Left ventricle myocardium inferior (tissue), 1 donor: ENCODE data around the gene ARHGAP5. TPM values are rescaled to one million over a fixed set of nuclear protein-coding genes. Genes with fewer than 3 reads are reported as not detected.

ENCODE experiments used
- DNase-seq: peaks from one replicate; pipeline ENCODE4 v3.0.0-alpha.2; 2020
- H3K27ac ChIP-seq: fragments of 200-600 bp; replicated peaks from 2 replicates; pipeline ENCODE4 v1.8.0; 2021
- H3K27me3 ChIP-seq: fragments of 200-600 bp; 2 replicates; pipeline ENCODE4 v1.8.0; 2021; ENCODE audit warnings: low read depth
- H3K36me3 ChIP-seq: fragments of 200-600 bp; 2 replicates; pipeline ENCODE4 v1.8.0; 2021
- H3K4me1 ChIP-seq: fragments of 200-600 bp; 2 replicates; pipeline ENCODE4 v1.8.0; 2021
- H3K4me3 ChIP-seq: fragments of 200-600 bp; 2 replicates; pipeline ENCODE4 v1.8.0; 2021; ENCODE audit warnings: mild to moderate bottlenecking, moderate library complexity
- H3K9me3 ChIP-seq: fragments of 200-600 bp; replicated peaks from 2 replicates; pipeline ENCODE4 v1.8.0; 2021
- CTCF ChIP-seq: fragments of 200-600 bp; IDR thresholded peaks from 2 replicates; pipeline ENCODE4 v1.8.0; 2021; ENCODE audit warnings: antibody characterized with exemption, mild to moderate bottlenecking, borderline replicate concordance
- intact Hi-C: fragments of 100-400 bp; cut with micrococcal nuclease; formaldehyde crosslinking; loops from one replicate; pipeline ENCODE4 v1.11.0; 2022
- total RNA-seq: library from RNA; stranded (reverse); fragmentation: NEBNext Ultra II Directional; extraction: Animal tissue kit (Norgen Biotek cat#: 25700); gene quantifications from one replicate; pipeline ENCODE4 v1.2.1, GENCODE V29; 2021
- donor health status: DM: no; HTN: yes; CAD: no; lungs with severe emphysema.

Gene ARHGAP5
- total RNA-seq, 1 donor from 2014 or later: 238 TPM

- no peaks in the 10 kb centered on the region for H3K27me3 ChIP-seq
- no peaks in the 10 kb centered on the region for H3K36me3 ChIP-seq
- no peaks in the 10 kb centered on the region for H3K4me1 ChIP-seq
- intact Hi-C loops: no loop called here
- no peak for TF ChIP-seq CTCF
- no peak overlapping the region for H3K4me3 ChIP-seq
- no peaks in the 10 kb centered on the region for H3K9me3 ChIP-seq
- no peak for DNase-seq
- no peak overlapping the region for H3K27ac ChIP-seq
These were observed 90.8 kb downstream of the ARHGAP5 start for GRCh38 chr14:32167907-32168306.

GRCh38 chr14:32169191-32169590 is 92.1 kb downstream of the ARHGAP5 start:
- TF ChIP-seq CTCF: no peak
- intact Hi-C loops: no loop called here
- Histone ChIP-seq H3K27me3 (no peaks in the 10 kb centered on the region), H3K27ac (no peak overlapping the region), H3K36me3 (no peaks in the 10 kb centered on the region), H3K9me3 (no peaks in the 10 kb centered on the region), H3K4me3 (no peak overlapping the region), H3K4me1 (no peaks in the 10 kb centered on the region)
- no peak for DNase-seq

- intact Hi-C loops: no loop called here
- TF ChIP-seq CTCF: no peak
These were observed 94.4 kb downstream of the ARHGAP5 start for GRCh38 chr14:32171469-32171868.

GRCh38 chr14:32183151-32184058 is 106.3 kb downstream of the ARHGAP5 start:
- Histone ChIP-seq H3K36me3 (no peaks in the 10 kb centered on the region), H3K4me1 (peaks cover 5% of the 10 kb centered on the region), H3K27me3 (no peaks in the 10 kb centered on the region), H3K9me3 (peaks cover 37% of the 10 kb centered on the region), H3K4me3 (no peak overlapping the region), H3K27ac (no peak overlapping the region)
- no peak for DNase-seq
- intact Hi-C loops: no loop called here
- TF ChIP-seq CTCF: no peak

More at GRCh38 chr14:32171469-32171868, 94.4 kb downstream of the ARHGAP5 start:
- no peak for DNase-seq
- Histone ChIP-seq H3K27ac (no peak overlapping the region), H3K4me3 (no peak overlapping the region), H3K27me3 (no peaks in the 10 kb centered on the region), H3K36me3 (no peaks in the 10 kb centered on the region), H3K4me1 (no peaks in the 10 kb centered on the region), H3K9me3 (no peaks in the 10 kb centered on the region)

- no peak for TF ChIP-seq CTCF
- no peaks in the 10 kb centered on the region for H3K36me3 ChIP-seq
These were observed 108.0 kb downstream of the ARHGAP5 start for GRCh38 chr14:32185097-32185496.

More at GRCh38 chr14:32185097-32185496, 108.0 kb downstream of the ARHGAP5 start:
- no peaks in the 10 kb centered on the region for H3K27me3 ChIP-seq
- no peak overlapping the region for H3K4me3 ChIP-seq
- no peak overlapping the region for H3K27ac ChIP-seq
- H3K4me1 ChIP-seq: peaks cover 5% of the 10 kb centered on the region
- intact Hi-C loops: no loop called here
- H3K9me3 ChIP-seq: peaks cover 22% of the 10 kb centered on the region
- no peak for DNase-seq
